ENCODE data around the gene NCS1.

The NCS1 gene

DNA sequence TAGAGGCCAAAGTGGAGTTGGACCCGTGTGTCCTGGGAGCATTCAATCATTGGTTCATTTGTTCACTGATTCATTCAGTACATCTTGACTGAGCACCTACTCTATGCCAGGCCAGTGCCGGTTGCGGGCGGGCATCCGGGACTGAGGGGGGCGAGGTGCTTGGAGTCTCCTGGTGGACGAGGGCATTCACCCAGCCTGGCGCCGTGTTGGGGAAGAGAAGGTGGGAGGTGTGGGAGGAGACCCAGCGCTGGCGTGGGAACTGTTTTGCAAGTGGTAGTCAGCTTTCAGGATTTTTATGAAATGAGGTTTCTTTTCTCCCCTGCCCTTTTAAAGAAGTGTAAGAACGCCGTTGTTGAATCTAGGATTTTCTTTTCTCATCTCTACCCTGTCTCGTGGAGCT is 37.2 kb downstream of the NCS1 start:
- H3K79me2 ChIP-seq (ENCODE audit: control insufficient read depth, low read length), result no peaks in the 10 kb centered on the region
- no peak overlapping the region for H3K4me3 ChIP-seq (ENCODE audit: low read length)
- H3K9me3 ChIP-seq (ENCODE audit: control insufficient read depth, insufficient read depth, low read length), result no peaks in the 10 kb centered on the region
- H3K27ac ChIP-seq (ENCODE audit: low read depth, low read length), result no peak overlapping the region
- no peaks in the 10 kb centered on the region for H3K4me1 ChIP-seq (ENCODE audit: control insufficient read depth, low read length)
- no peaks in the 10 kb centered on the region for H3F3A ChIP-seq (ENCODE audit: control insufficient read depth, insufficient read depth)
- peaks cover 9% of the 10 kb centered on the region; the same call in 1 of the 2 replicates for H3K27me3 ChIP-seq (ENCODE audit: control insufficient read depth, low read length)
- H4K20me1 ChIP-seq (ENCODE audit: control insufficient read depth, insufficient read depth, low read depth, low read length), result no peaks in the 10 kb centered on the region
- H3K36me3 ChIP-seq (ENCODE audit: control insufficient read depth, low read length), result no peaks in the 10 kb centered on the region
- TF ChIP-seq EZH2phosphoT487 (IDR thresholded peaks at IDR 0.05; ENCODE audit: borderline replicate concordance, low read length), result no peak
- TF ChIP-seq, protein P1, sequence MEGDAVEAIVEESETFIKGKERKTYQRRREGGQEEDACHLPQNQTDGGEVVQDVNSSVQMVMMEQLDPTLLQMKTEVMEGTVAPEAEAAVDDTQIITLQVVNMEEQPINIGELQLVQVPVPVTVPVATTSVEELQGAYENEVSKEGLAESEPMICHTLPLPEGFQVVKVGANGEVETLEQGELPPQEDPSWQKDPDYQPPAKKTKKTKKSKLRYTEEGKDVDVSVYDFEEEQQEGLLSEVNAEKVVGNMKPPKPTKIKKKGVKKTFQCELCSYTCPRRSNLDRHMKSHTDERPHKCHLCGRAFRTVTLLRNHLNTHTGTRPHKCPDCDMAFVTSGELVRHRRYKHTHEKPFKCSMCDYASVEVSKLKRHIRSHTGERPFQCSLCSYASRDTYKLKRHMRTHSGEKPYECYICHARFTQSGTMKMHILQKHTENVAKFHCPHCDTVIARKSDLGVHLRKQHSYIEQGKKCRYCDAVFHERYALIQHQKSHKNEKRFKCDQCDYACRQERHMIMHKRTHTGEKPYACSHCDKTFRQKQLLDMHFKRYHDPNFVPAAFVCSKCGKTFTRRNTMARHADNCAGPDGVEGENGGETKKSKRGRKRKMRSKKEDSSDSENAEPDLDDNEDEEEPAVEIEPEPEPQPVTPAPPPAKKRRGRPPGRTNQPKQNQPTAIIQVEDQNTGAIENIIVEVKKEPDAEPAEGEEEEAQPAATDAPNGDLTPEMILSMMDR (IDR thresholded peaks at IDR 0.05; ENCODE audit: low read depth, low read length, poor library complexity, severe bottlenecking), result no peak
- no peaks in the 10 kb centered on the region for H3K9me2 ChIP-seq (replicated peaks; ENCODE audit: control insufficient read depth, low read length)
- H3K4me2 ChIP-seq (ENCODE audit: low read length), result no peak overlapping the region

DNA sequence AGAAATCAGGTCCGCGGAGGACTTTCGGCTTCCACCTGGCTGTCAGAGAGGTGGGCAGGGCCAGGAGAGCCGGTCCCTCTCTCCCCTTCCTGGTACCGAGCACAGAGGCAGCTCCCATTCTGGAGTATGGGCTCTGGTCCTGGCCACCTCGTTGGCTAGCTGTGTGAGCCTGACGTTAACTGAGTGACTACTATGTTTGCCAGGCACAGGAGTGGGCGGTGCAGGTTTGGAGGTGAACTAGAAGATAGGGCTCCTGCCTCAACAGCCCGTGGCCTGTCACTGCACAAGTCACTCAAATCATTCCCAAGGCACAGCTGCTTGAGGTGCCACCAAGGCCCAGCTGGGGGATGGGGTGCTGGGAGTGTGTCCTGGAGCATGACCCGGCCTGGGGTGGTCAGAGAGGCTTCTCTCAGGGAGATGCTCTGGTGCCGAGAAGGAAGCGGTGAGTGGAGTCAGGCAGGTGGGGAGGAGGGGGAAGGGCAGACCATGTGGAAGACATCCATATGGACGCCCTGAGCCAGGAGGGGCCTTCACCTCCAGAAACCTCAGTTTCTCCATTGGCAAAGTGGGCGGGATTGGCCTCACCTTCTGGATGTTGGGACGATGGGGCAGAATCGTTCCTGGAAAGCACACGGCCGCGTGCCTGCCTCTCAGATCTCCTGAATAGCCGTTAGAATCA is 39.5 kb downstream of the NCS1 start:
- H3K79me2 ChIP-seq (ENCODE audit: control insufficient read depth, low read length), result no peaks in the 10 kb centered on the region
- H3K36me3 ChIP-seq (ENCODE audit: control insufficient read depth, low read length), result no peaks in the 10 kb centered on the region
- H3K9me2 ChIP-seq (replicated peaks; ENCODE audit: control insufficient read depth, low read length), result no peaks in the 10 kb centered on the region
- no peak overlapping the region for H3K4me3 ChIP-seq (ENCODE audit: low read length)
- H3K4me1 ChIP-seq (ENCODE audit: control insufficient read depth, low read length), result no peaks in the 10 kb centered on the region
- peaks cover 9% of the 10 kb centered on the region; the same call in 1 of the 2 replicates for H3K27me3 ChIP-seq (ENCODE audit: control insufficient read depth, low read length)
- H3K9me3 ChIP-seq (ENCODE audit: control insufficient read depth, insufficient read depth, low read length), result no peaks in the 10 kb centered on the region
- H3F3A ChIP-seq (ENCODE audit: control insufficient read depth, insufficient read depth), result no peaks in the 10 kb centered on the region
- no peak overlapping the region for H3K4me2 ChIP-seq (ENCODE audit: low read length)
- no peak overlapping the region for H3K27ac ChIP-seq (ENCODE audit: low read depth, low read length)
- no peak for TF ChIP-seq EZH2phosphoT487 (IDR thresholded peaks at IDR 0.05; ENCODE audit: borderline replicate concordance, low read length)
- TF ChIP-seq, protein P1 (IDR thresholded peaks at IDR 0.05; ENCODE audit: low read depth, low read length, poor library complexity, severe bottlenecking), result no peak
- H4K20me1 ChIP-seq (ENCODE audit: control insufficient read depth, insufficient read depth, low read depth, low read length), result no peaks in the 10 kb centered on the region

DNA sequence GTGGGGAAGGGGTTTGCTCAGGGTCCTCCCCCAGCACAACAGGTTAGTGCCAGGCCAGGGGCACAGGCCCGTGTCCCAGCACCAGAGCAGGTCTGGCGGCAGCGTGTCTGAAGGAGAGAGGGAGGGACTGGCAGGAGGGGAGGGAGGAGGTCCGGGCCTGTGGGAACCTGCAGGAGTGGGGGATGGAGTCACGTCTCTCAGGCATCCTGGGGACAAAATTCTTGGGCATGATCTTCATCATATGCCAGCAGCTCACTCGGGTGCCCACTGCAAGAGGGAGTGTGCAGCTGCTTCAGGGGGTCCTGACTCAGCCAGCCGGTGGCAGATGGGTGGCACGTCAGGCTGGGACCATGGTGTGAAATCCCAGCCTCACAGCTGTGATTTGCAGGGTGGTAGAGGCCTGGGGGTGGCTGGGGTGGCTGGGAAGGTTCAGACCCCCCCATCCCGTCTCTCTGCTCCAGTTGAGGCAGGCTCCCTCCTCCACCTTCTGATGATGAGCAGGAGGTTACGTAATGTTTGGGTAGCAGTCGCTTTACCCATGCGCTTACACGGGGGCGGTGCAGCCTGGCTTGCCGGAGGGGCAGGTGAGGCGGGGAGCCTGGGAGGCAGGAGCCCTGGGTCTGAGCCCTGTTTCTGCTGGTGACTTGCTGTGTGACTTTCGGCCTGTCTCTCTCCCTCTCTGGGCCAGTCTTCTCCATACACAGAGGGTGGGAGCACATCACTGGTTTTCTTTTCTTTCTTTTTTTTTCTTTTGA is 40.5 kb downstream of the NCS1 start:
- H3K27me3 ChIP-seq (ENCODE audit: control insufficient read depth, low read length), result peaks cover 9% of the 10 kb centered on the region; the same call in 1 of the 2 replicates
- no peaks in the 10 kb centered on the region for H3K9me2 ChIP-seq (replicated peaks; ENCODE audit: control insufficient read depth, low read length)
- no peak overlapping the region for H3K27ac ChIP-seq (ENCODE audit: low read depth, low read length)
- no peak for TF ChIP-seq EZH2phosphoT487 (IDR thresholded peaks at IDR 0.05; ENCODE audit: borderline replicate concordance, low read length)
- TF ChIP-seq, protein P1 (IDR thresholded peaks at IDR 0.05; ENCODE audit: low read depth, low read length, poor library complexity, severe bottlenecking), result no peak
- no peaks in the 10 kb centered on the region for H3F3A ChIP-seq (ENCODE audit: control insufficient read depth, insufficient read depth)
- H3K9me3 ChIP-seq (ENCODE audit: control insufficient read depth, insufficient read depth, low read length), result no peaks in the 10 kb centered on the region
- H3K4me3 ChIP-seq (ENCODE audit: low read length), result no peak overlapping the region
- no peaks in the 10 kb centered on the region for H3K79me2 ChIP-seq (ENCODE audit: control insufficient read depth, low read length)
- H3K4me1 ChIP-seq (ENCODE audit: control insufficient read depth, low read length), result no peaks in the 10 kb centered on the region
- no peaks in the 10 kb centered on the region for H4K20me1 ChIP-seq (ENCODE audit: control insufficient read depth, insufficient read depth, low read depth, low read length)
- no peaks in the 10 kb centered on the region for H3K36me3 ChIP-seq (ENCODE audit: control insufficient read depth, low read length)
- H3K4me2 ChIP-seq (ENCODE audit: low read length), result no peak overlapping the region

Measured in DOHH2 (cell line).